WI38 (cell line): Measurements from ENCODE around the gene CALHM1.

Source experiments
- H3K4me3 ChIP-seq: 2 replicates; pipeline ENCODE4 v1.5.1; 2011; ENCODE audit warnings: low read depth, mild to moderate bottlenecking, control low read depth, low read length
- CTCF ChIP-seq: IDR thresholded peaks from 2 replicates; pipeline ENCODE4 v1.5.1; 2012; ENCODE audit warnings: low read depth, mild to moderate bottlenecking, control low read depth, low read length

CALHM1 gene

DNA sequence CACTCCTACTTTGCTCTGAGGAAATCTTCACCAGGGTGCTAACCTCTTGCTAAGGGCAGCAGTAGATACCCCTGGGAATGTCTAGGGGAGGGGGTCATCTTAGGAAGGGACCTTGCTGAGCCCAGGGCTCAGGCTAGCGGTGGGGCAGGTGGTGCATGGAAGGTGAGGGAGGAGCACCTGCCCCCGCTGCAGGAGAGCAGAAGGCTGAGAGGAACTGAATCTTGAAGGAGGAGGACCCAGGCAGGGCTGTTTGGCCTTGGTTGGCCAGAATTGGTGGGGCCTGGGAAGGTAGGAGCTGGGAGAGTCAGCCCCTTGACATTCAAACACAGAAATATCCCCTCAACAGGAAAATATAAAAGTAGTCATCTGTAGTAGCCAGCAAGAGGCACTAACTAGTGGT is 13.3 kb upstream of the CALHM1 start:
- no peak overlapping the region for H3K4me3 ChIP-seq
- no peak for TF ChIP-seq CTCF

GRCh38 chr10:103470761-103471653 is 12.3 kb upstream of the CALHM1 start:
- no peak overlapping the region for H3K4me3 ChIP-seq
- TF ChIP-seq CTCF: no peak

DNA sequence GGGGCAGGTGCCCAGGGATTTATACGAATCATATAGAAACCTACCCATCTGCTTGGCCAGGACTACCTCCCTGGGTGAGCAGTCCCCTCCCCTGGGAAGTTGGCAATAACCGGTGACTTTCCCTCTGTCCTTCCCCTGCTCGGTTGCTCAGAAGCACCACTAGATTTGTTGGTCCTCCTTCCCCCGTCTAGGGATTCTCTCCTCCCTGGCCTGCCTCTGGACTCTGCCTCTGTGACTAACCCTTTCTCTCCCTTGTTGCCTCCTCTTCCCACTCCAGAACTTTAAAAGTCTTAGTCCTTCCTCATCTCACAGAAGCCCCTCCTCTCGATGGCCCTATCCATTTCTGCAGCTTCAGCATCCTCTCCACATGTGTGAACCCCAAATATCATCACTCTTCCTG is 10.5 kb upstream of the CALHM1 start:
- no peak overlapping the region for H3K4me3 ChIP-seq
- no peak for TF ChIP-seq CTCF

- no peak overlapping the region for H3K4me3 ChIP-seq
- TF ChIP-seq CTCF: no peak
These were observed 8.7 kb upstream of the CALHM1 start for GRCh38 chr10:103467406-103467805.

DNA sequence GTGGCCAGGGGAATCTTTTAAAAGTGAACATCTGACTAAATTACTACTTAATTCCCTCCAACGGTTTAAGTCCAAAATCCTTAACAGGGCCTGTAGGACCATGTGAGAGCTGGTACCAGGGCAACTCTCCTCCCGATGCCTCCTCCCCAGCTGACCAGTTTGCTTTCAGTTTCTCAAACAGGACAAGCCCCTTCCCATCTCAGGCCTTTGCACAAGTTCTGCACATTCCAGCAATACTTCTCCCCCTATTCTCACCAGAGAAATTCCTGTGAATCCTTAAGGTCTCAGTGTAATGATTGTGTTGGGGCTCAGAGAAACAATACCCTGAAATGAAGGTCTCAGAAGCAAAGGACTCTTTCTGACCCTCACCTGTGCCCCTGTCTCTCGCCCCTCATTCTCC is 8.0 kb upstream of the CALHM1 start:
- TF ChIP-seq CTCF: no peak
- H3K4me3 ChIP-seq: no peak overlapping the region

DNA sequence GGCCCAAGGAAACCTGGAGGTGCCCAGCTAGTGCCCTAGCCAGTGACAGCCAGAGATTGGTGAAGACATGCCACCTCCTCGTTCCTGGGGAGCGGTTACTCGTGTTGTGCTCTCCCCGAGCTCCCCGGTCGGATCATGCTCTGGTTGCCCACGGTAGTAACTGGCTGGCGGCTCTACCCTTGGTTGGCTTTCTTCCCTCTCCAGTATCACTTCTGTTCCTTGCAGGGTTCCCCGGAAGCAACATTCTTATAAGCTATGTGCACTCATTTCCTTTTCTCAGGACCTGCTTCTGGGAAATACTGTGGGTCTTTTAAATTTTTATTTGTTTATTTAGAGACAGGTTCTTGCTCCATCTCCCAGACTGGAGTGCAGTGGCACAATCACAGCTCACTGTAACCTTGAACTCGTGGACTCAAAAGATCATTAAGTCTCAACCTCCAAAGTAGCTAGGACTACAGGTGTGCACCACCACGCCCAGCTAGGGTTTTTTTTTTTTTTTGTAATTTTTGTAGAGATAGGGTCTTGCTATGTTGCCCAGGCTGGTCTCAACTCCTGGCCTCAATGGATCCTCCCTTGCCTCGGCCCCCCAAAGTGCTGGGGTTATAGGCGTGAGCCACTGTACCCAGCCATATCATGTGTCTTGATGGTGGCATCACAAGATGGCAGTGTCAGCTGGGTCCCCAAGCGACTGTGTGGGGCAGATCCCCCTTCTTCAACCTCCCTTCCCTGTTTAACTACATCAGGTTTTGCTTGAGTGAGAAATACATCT is 6.9 kb upstream of the CALHM1 start:
- no peak overlapping the region for H3K4me3 ChIP-seq
- TF ChIP-seq CTCF: no peak

- no peak overlapping the region for H3K4me3 ChIP-seq
- no peak for TF ChIP-seq CTCF
These were observed 4.8 kb upstream of the CALHM1 start for GRCh38 chr10:103463499-103463898.
